Gastroesophageal sphincter (tissue), 4 donors: ENCODE measurements around the gene ZNF837. TPM values are rescaled to one million over a fixed set of nuclear protein-coding genes. Genes with fewer than 3 reads are reported as not detected.

Source experiments
- ATAC-seq: fragments of 150-250 bp; one replicate; pipeline ENCODE4 v1.9.1; 2016; ENCODE audit warnings: mild to moderate bottlenecking, moderate library complexity
- H3K27ac ChIP-seq, 4 donors: fragments of 200-600 bp; sonication (generic) in 3 of 4; 1 replicate in 3 of 4; 2 replicates in 1 of 4; pipeline ENCODE4 v1.5.1; 2016 to 2019
- H3K27me3 ChIP-seq: fragments of 200-600 bp; sonication (generic); one replicate; pipeline ENCODE4 v1.5.1; 2019
- H3K36me3 ChIP-seq, 2 donors: fragments of 200-600 bp; sonication (generic); one replicate each; pipeline ENCODE4 v1.5.1; 2019; ENCODE audit warnings: control low read depth in 1 of 2
- H3K4me1 ChIP-seq, 3 donors: fragments of 200-600 bp; sonication (generic); 1 replicate in 2 of 3; 2 replicates in 1 of 3; pipeline ENCODE4 v1.5.1; 2016 to 2019; ENCODE audit warnings: control low read depth in 2 of 3
- H3K4me3 ChIP-seq, 2 donors: fragments of 200-600 bp; sonication (generic); one replicate each; pipeline ENCODE4 v1.5.1; 2019; ENCODE audit warnings: mild to moderate bottlenecking in 1 of 2, moderate library complexity in 1 of 2
- H3K9me3 ChIP-seq, 3 donors: fragments of 200-600 bp; sonication (generic); one replicate each; pipeline ENCODE4 v1.5.1; 2017 to 2019; ENCODE audit warnings: control low read depth in 2 of 3
- CTCF ChIP-seq, 4 experiments: fragments of 200-600 bp in 2 of 4; fragments of 450-650 bp in 2 of 4; sonication (generic) in 1 of 4; IDR thresholded peaks; one replicate each; pipeline ENCODE4 v1.5.1; 2017 to 2019; ENCODE audit warnings: antibody characterized with exemption in 4 of 4, mild to moderate bottlenecking in 2 of 4, moderate library complexity in 2 of 4
- EP300 ChIP-seq: sonication (generic); formaldehyde crosslinking; IDR thresholded peaks from one replicate; pipeline ENCODE4 v1.6.1; 2017; ENCODE audit warnings: antibody characterized with exemption, mild to moderate bottlenecking
- POLR2A ChIP-seq, 2 donors: fragments of 450-650 bp; IDR thresholded peaks; one replicate each; pipeline ENCODE4 v1.6.1; 2017; ENCODE audit warnings: antibody characterized with exemption in 2 of 2, mild to moderate bottlenecking in 2 of 2, moderate library complexity in 1 of 2
- POLR2AphosphoS5 ChIP-seq: sonication (generic); formaldehyde crosslinking; IDR thresholded peaks from one replicate; pipeline ENCODE4 v1.6.1; 2017; ENCODE audit warnings: antibody characterized with exemption
- WGBS, 2 donors: methylation state at CpG; one replicate each; pipeline ENCODE4 v1.1.5; 2018; ENCODE audit warnings: low coverage in 1 of 2; 5-methylcytosine and 5-hydroxymethylcytosine counted together
- total RNA-seq, 4 donors: library from RNA; depleted of rRNA; stranded (reverse); fragments of >200 nt; gene quantifications; one replicate each; pipeline ENCODE4 v1.1.0, GENCODE V29; 2016

Gene ZNF837
- total RNA-seq, 4 donors from 2014 or later, result 0.99 to 3.7 (median 2.4) TPM

GRCh38 chr19:58345558-58345957, 35.3 kb downstream of the ZNF837 start:
- ATAC-seq, result no peak
- H3K4me1 ChIP-seq, result peaks cover 0 to 26% (median 2%) of the 10 kb centered on the region in 3 donors
- H3K4me3 ChIP-seq, result no peak overlapping the region
- H3K27me3 ChIP-seq, result peaks cover 55% of the 10 kb centered on the region
- H3K9me3 ChIP-seq, result no peaks in the 10 kb centered on the region
- TF ChIP-seq EP300 (no peak), POLR2AphosphoS5 (no peak), POLR2A (IDR thresholded peaks at IDR 0.05) (no peak), CTCF (IDR thresholded peaks at IDR 0.05) (no peak)
- H3K27ac ChIP-seq, result no peak overlapping the region
- peaks cover 0 to 21% of the 10 kb centered on the region in 2 donors for H3K36me3 ChIP-seq
- WGBS, 2 donors, result 68 to 73% methylated on average over 4 to 5 of the region's 5 CpGs

GRCh38 chr19:58338825-58339558, 41.8 kb downstream of the ZNF837 start:
- Histone ChIP-seq H3K27ac (no peak overlapping the region), H3K36me3 (peaks cover 0 to 72% of the 10 kb centered on the region in 2 donors), H3K4me1 (no peaks in the 10 kb centered on the region), H3K9me3 (no peaks in the 10 kb centered on the region), H3K27me3 (no peaks in the 10 kb centered on the region), H3K4me3 (no peak overlapping the region)
- ATAC-seq, result no peak
- WGBS, 2 donors, result 57% methylated on average over 13 of the region's 30 CpGs; no CpG with 5 or more reads in 1 of the 2 donors
- TF ChIP-seq POLR2AphosphoS5 (no peak), CTCF (IDR thresholded peaks at IDR 0.05) (no peak), POLR2A (IDR thresholded peaks at IDR 0.05) (no peak), EP300 (no peak)

- no peak overlapping the region for H3K27ac ChIP-seq
- H3K27me3 ChIP-seq, result no peaks in the 10 kb centered on the region
- H3K4me3 ChIP-seq, result no peak overlapping the region
- no peak for ATAC-seq
- TF ChIP-seq EP300 (no peak), POLR2AphosphoS5 (no peak)
- H3K36me3 ChIP-seq, result peaks cover 0 to 72% of the 10 kb centered on the region in 2 donors
- H3K9me3 ChIP-seq, result no peaks in the 10 kb centered on the region
- WGBS, 2 donors, result 96 to 100% methylated on average over 6 to 8 of the region's 11 CpGs
- H3K4me1 ChIP-seq, result no peaks in the 10 kb centered on the region
These were observed 42.5 kb downstream of the ZNF837 start for GRCh38 chr19:58338336-58338735.

GRCh38 chr19:58336820-58337219, 44.0 kb downstream of the ZNF837 start:
- Histone ChIP-seq H3K9me3 (no peaks in the 10 kb centered on the region), H3K36me3 (peaks cover 0 to 71% of the 10 kb centered on the region in 2 donors), H3K27ac (no peak overlapping the region), H3K27me3 (no peaks in the 10 kb centered on the region), H3K4me3 (no peak overlapping the region), H3K4me1 (no peaks in the 10 kb centered on the region)
- ATAC-seq, result no peak
- WGBS, 2 donors, result 100% methylated on average over 2 of the region's 4 CpGs
- TF ChIP-seq POLR2AphosphoS5 (no peak), EP300 (no peak), POLR2A (IDR thresholded peaks at IDR 0.05) (no peak), CTCF (IDR thresholded peaks at IDR 0.05) (no peak)

- H3K27ac ChIP-seq, result no peak overlapping the region
- no peaks in the 10 kb centered on the region for H3K4me1 ChIP-seq
- TF ChIP-seq CTCF (IDR thresholded peaks at IDR 0.05) (no peak), POLR2AphosphoS5 (no peak), EP300 (no peak)
- no peaks in the 10 kb centered on the region for H3K27me3 ChIP-seq
- H3K4me3 ChIP-seq, result no peak overlapping the region
- no peak for ATAC-seq
- 75 to 80% methylated on average over 1 of the region's 1 CpG for WGBS, 2 donors
- no peaks in the 10 kb centered on the region for H3K9me3 ChIP-seq
- peaks cover 0 to 65% of the 10 kb centered on the region in 2 donors for H3K36me3 ChIP-seq
These were observed 44.6 kb downstream of the ZNF837 start for GRCh38 chr19:58336216-58336615.
